HEK293 (cell line): ENCODE data around the gene HIVEP2.

Experiments
- CTCF ChIP-seq: fragments of 450-650 bp; formaldehyde crosslinking; IDR thresholded peaks from 2 replicates; pipeline ENCODE4 v1.5.1; 2016; ENCODE audit warnings: missing biosample characterization, missing genetic modification characterization
- HOXA7 ChIP-seq: sonication (generic); formaldehyde crosslinking; IDR thresholded peaks from 2 replicates; pipeline ENCODE4 v1.8.1; 2022; ENCODE audit warnings: missing genetic modification reagents, borderline replicate concordance
- ZBTB21 ChIP-seq: fragments of 450-650 bp; formaldehyde crosslinking; IDR thresholded peaks from 2 replicates; pipeline ENCODE4 v1.5.1; 2017; ENCODE audit warnings: missing biosample characterization, missing genetic modification characterization
- ZBTB26 ChIP-seq: fragments of 450-650 bp; formaldehyde crosslinking; optimal IDR thresholded peaks from 2 replicates; pipeline ENCODE3; 2016; ENCODE audit warnings: missing biosample characterization, mild to moderate bottlenecking, missing genetic modification characterization
- ZNF10 ChIP-seq: fragments of 450-650 bp; formaldehyde crosslinking; IDR thresholded peaks from 2 replicates; pipeline ENCODE4 v1.5.1; 2017; ENCODE audit warnings: missing biosample characterization, missing genetic modification characterization
- ZNF138 ChIP-seq: fragments of 450-650 bp; formaldehyde crosslinking; IDR thresholded peaks from 2 replicates; pipeline ENCODE4 v1.5.1; 2016; ENCODE audit warnings: missing biosample characterization, missing genetic modification characterization, borderline replicate concordance
- ZNF140 ChIP-seq: fragments of 450-650 bp; formaldehyde crosslinking; IDR thresholded peaks from 2 replicates; pipeline ENCODE4 v1.5.1; 2016; ENCODE audit warnings: missing biosample characterization, missing genetic modification characterization
- ZNF302 ChIP-seq: fragments of 450-650 bp; formaldehyde crosslinking; IDR thresholded peaks from 2 replicates; pipeline ENCODE4 v1.5.1; 2016; ENCODE audit warnings: missing biosample characterization, missing genetic modification characterization, low read depth
- ZNF692 ChIP-seq: fragments of 450-650 bp; formaldehyde crosslinking; IDR thresholded peaks from 2 replicates; pipeline ENCODE4 v1.5.1; 2016; ENCODE audit warnings: missing biosample characterization, missing genetic modification characterization
- ZNF76 ChIP-seq: fragments of 450-650 bp; formaldehyde crosslinking; IDR thresholded peaks from 2 replicates; pipeline ENCODE4; 2016; ENCODE audit warnings: low read depth, missing biosample characterization, missing genetic modification characterization, borderline replicate concordance
- ZSCAN18 ChIP-seq: fragments of 450-650 bp; formaldehyde crosslinking; IDR thresholded peaks from 2 replicates; pipeline ENCODE4 v1.5.1; 2016; ENCODE audit warnings: missing biosample characterization, missing genetic modification characterization

GRCh38 chr6:142803032-142803431 is 141.9 kb downstream of the HIVEP2 start:
- TF ChIP-seq ZNF138 (tag by site-specific recombination) (no peak), CTCF (tag by site-specific recombination) (no peak), ZNF76 (tag by site-specific recombination) (no peak), ZNF692 (no peak), ZNF140 (tag by site-specific recombination) (no peak), ZNF10 (tag by site-specific recombination) (no peak), ZBTB26 (tag by site-specific recombination) (no peak), ZNF302 (tag by site-specific recombination) (no peak), ZBTB21 (tag by site-specific recombination) (no peak), ZSCAN18 (no peak), HOXA7 (CRISPR knock-in tag) (no peak)
